HEK293T (cell line): ENCODE data around the gene HOXA10.

Experiments
- ARNT ChIP-seq: fragments of 450-650 bp; IDR thresholded peaks from 2 replicates; pipeline ENCODE4 v1.6.1; 2017; ENCODE audit warnings: mild to moderate bottlenecking
- BHLHE40 ChIP-seq: fragments of 450-650 bp; IDR thresholded peaks from 2 replicates; pipeline ENCODE4 v1.6.1; 2016; ENCODE audit warnings: mild to moderate bottlenecking, moderate library complexity, borderline replicate concordance
- ELF4 ChIP-seq: fragments of 450-650 bp; IDR thresholded peaks from 2 replicates; pipeline ENCODE4 v1.6.1; 2017; ENCODE audit warnings: antibody characterized with exemption
- FOXK2 ChIP-seq: fragments of 450-650 bp; IDR thresholded peaks from 2 replicates; pipeline ENCODE4 v1.6.1; 2016; ENCODE audit warnings: mild to moderate bottlenecking
- FOXM1 ChIP-seq: fragments of 450-650 bp; IDR thresholded peaks from 2 replicates; pipeline ENCODE4 v1.6.1; 2017; ENCODE audit warnings: mild to moderate bottlenecking, borderline replicate concordance
- HDGF ChIP-seq: fragments of 450-650 bp; IDR thresholded peaks from 2 replicates; pipeline ENCODE4 v1.6.1; 2017; ENCODE audit warnings: antibody characterized with exemption, borderline replicate concordance
- L3MBTL2 ChIP-seq: fragments of 450-650 bp; conservative IDR thresholded peaks from 2 replicates; pipeline ENCODE4 v1.6.1; 2016; ENCODE audit warnings: mild to moderate bottlenecking
- LEF1 ChIP-seq: fragments of 450-650 bp; IDR thresholded peaks from 2 replicates; pipeline ENCODE4 v1.6.1; 2017; ENCODE audit warnings: mild to moderate bottlenecking, borderline replicate concordance
- NFRKB ChIP-seq: fragments of 450-650 bp; IDR thresholded peaks from 2 replicates; pipeline ENCODE4 v1.6.1; 2016; ENCODE audit warnings: mild to moderate bottlenecking, moderate library complexity
- SP1 ChIP-seq: fragments of 450-650 bp; IDR thresholded peaks from 2 replicates; pipeline ENCODE4 v1.6.1; 2017
- SUZ12 ChIP-seq: fragments of 450-650 bp; IDR thresholded peaks from 2 replicates; pipeline ENCODE4 v1.6.1; 2016; ENCODE audit warnings: mild to moderate bottlenecking
- TARDBP ChIP-seq: fragments of 450-650 bp; IDR thresholded peaks from 2 replicates; pipeline ENCODE4 v1.6.1; 2016
- TF ChIP-seq, protein P1 (sequence below): fragments of 450-650 bp; IDR thresholded peaks from 2 replicates; pipeline ENCODE4 v1.6.1; 2016

DNA sequence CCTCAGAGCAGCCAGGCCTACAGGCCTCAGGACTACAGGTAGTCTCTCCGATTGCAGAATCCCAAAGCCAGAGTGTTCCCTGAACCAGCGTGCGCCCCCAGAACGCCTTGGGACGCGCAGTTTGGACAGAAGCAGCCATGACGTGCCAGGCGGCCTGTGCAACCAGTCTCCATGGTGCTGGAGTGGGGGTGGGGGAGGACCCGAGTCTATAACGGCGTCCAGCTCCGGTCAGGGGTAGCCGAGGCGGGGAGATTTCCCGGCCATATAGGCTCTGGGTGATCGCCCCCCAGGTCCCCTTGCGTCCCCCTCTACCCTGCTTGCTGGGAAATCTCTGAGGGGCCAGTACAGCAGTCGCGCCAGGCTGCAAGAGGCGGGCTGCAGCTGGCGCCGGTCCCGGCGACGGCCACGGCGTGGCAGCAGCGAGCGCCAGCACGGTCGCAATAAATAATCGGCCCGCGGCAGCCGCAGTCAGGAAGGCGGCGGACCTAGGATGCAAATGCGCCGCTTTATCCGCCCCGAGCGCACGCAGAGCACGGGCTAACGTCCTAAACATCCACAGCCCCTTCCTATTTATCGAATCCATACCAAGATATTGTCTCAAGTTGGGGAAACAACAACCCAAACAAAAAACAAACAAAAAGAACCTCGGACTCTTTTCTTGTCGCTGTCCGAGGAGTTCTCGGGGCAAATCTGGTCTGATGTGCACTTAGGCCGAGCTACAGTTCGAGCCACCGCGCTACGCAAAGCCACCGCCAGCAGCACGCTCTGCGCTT lies 23.4 kb downstream of the HOXA10 start:
- TF ChIP-seq FOXM1 (no peak), SUZ12 (no peak), L3MBTL2 (no peak), ARNT (no peak), NFRKB (no peak), TARDBP (no peak), HDGF (0 out of 2 replicates have a peak, but pooled peaks have one; percentile 34), BHLHE40 (no peak), ELF4 (no peak), SP1 (no peak), LEF1 (no peak), FOXK2 (no peak)
- TF ChIP-seq, protein P1, sequence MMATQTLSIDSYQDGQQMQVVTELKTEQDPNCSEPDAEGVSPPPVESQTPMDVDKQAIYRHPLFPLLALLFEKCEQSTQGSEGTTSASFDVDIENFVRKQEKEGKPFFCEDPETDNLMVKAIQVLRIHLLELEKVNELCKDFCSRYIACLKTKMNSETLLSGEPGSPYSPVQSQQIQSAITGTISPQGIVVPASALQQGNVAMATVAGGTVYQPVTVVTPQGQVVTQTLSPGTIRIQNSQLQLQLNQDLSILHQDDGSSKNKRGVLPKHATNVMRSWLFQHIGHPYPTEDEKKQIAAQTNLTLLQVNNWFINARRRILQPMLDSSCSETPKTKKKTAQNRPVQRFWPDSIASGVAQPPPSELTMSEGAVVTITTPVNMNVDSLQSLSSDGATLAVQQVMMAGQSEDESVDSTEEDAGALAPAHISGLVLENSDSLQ, result peak; percentile 96
